ENCODE data around the gene SPATS2.

- no peak for TF ChIP-seq CTCF (IDR thresholded peaks at IDR 0.05 in 2 of 3, conservative IDR thresholded peaks at IDR 0.05 in 1 of 3; ENCODE audit: borderline replicate concordance in 1 of 3, insufficient read depth in 1 of 3, low read depth in 2 of 3, low read length in 2 of 3)
- no peak for TF ChIP-seq EGR1 (IDR thresholded peaks at IDR 0.05; ENCODE audit: low read depth)
Measured at GRCh38 chr12:49534731-49535278, 167.5 kb downstream of the SPATS2 start.
